Vagina (tissue), 2 donors: ENCODE measurements around the gene LPXN. TPM values are rescaled to one million over a fixed set of nuclear protein-coding genes. Genes with fewer than 3 reads are reported as not detected.

ENCODE experiments used
- DNase-seq, 2 donors: peaks; one replicate each; pipeline ENCODE4 v3.0.0-alpha.2; 2017; ENCODE audit errors: extremely low spot score in 2 of 2
- H3K27ac ChIP-seq: fragments of 200-600 bp; sonication (generic); one replicate; pipeline ENCODE4 v1.5.1; 2019
- H3K27me3 ChIP-seq: fragments of 200-600 bp; sonication (generic); one replicate; pipeline ENCODE4 v1.5.1; 2019
- H3K36me3 ChIP-seq, 2 donors: fragments of 200-600 bp; sonication (generic); one replicate each; pipeline ENCODE4 v1.5.1; 2017 to 2019
- H3K4me1 ChIP-seq: fragments of 200-600 bp; sonication (generic); one replicate; pipeline ENCODE4 v1.5.1; 2019
- H3K4me3 ChIP-seq, 2 donors: fragments of 200-600 bp; sonication (generic); 1 replicate in 1 of 2; 2 replicates in 1 of 2; pipeline ENCODE4 v1.5.1; 2016 to 2019
- H3K9me3 ChIP-seq: fragments of 200-600 bp; sonication (generic); one replicate; pipeline ENCODE4 v1.5.1; 2019
- POLR2A ChIP-seq, 2 donors: fragments of 450-650 bp; IDR thresholded peaks; one replicate each; pipeline ENCODE4 v1.6.1; 2017; ENCODE audit warnings: antibody characterized with exemption in 2 of 2, mild to moderate bottlenecking in 2 of 2, moderate library complexity in 2 of 2
- POLR2AphosphoS5 ChIP-seq, 2 donors: sonication (generic); formaldehyde crosslinking; IDR thresholded peaks; one replicate each; pipeline ENCODE4 v1.9.0; 2017; ENCODE audit warnings: antibody characterized with exemption in 2 of 2, mild to moderate bottlenecking in 2 of 2, low read depth in 1 of 2; ENCODE audit not compliant: insufficient read depth in 1 of 2
- intact Hi-C: fragments of 100-400 bp; cut with DNase I; formaldehyde crosslinking; loops from one replicate; pipeline ENCODE4 v1.15.1; 2023
- total RNA-seq: library from RNA; depleted of rRNA; stranded (reverse); fragments of >200 nt; gene quantifications from one replicate; pipeline ENCODE4 v1.2.3, GENCODE V29; 2016
- TF ChIP-seq, protein P1 (sequence below), 3 experiments: fragments of 450-650 bp in 2 of 3; fragments of 200-600 bp in 1 of 3; sonication (generic) in 1 of 3; IDR thresholded peaks; one replicate each; pipeline ENCODE4 v1.5.1; 2017 to 2019; ENCODE audit warnings: antibody characterized with exemption in 3 of 3, mild to moderate bottlenecking in 2 of 3, moderate library complexity in 2 of 3

LPXN gene
- total RNA-seq, 1 donor from 2014 or later: 24.3 TPM

DNA sequence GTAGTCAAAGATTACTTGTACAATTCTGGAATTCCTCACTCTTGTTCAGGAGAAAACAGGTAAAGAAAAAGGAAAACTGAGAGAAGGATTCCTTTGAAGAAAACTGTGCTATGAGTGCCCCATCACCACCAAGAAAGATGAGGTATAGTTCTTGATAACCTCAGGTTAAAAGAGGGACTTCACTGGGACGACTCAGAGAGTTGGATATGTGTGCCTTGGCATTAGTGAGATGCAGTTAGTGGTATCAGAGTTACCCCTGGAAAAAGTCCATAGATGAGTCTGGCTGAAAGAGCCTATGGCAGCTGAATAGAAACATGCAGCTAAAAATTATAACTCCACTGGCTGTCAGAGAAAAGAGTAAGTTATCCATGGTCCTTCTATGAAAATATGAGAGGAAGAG is 28.8 kb downstream of the LPXN start:
- no peak for TF ChIP-seq POLR2AphosphoS5 (IDR thresholded peaks at IDR 0.05; ENCODE audit: insufficient read depth in 1 of 2, low read depth in 1 of 2)
- TF ChIP-seq POLR2A (IDR thresholded peaks at IDR 0.05): no peak
- intact Hi-C loops: no loop called here
- no peak for DNase-seq
- Histone ChIP-seq H3K36me3 (peaks cover 8 to 51% of the 10 kb centered on the region in 2 donors), H3K9me3 (no peaks in the 10 kb centered on the region), H3K4me3 (no peak overlapping the region), H3K27ac (no peak overlapping the region), H3K27me3 (no peaks in the 10 kb centered on the region), H3K4me1 (no peaks in the 10 kb centered on the region)

DNA sequence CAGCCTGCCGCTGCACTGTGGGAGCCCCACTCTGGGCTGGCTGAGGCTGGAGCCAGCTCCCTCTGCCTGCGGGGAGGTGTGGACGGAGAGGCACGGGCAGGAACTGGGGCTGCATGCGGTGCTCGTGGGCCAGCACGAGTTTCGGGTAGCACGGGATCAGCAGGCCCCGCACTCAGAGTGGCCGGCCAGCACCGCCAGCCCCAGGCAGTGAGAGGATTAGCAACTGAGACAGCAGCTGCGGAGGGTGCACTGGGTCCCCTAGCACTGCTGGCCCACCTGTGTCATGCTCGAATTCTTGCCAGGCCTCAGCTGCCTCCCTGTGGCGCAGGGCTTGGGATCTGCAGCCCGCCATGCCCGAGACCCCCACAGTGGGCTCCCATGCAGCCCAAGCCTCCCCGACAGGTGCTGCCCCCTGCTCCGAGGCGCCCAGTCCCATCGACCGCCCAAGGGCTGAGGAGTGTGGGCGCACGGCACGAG is 43.8 kb downstream of the LPXN start:
- H3K27me3 ChIP-seq: no peaks in the 10 kb centered on the region
- peaks cover 0 to 18% of the 10 kb centered on the region in 2 donors for H3K36me3 ChIP-seq
- H3K27ac ChIP-seq: no peak overlapping the region
- no peaks in the 10 kb centered on the region for H3K9me3 ChIP-seq
- no peak for DNase-seq
- no peak for TF ChIP-seq POLR2AphosphoS5 (IDR thresholded peaks at IDR 0.05; ENCODE audit: insufficient read depth in 1 of 2, low read depth in 1 of 2)
- H3K4me1 ChIP-seq: no peaks in the 10 kb centered on the region
- no peak overlapping the region for H3K4me3 ChIP-seq
- intact Hi-C loops: no loop called here

DNA sequence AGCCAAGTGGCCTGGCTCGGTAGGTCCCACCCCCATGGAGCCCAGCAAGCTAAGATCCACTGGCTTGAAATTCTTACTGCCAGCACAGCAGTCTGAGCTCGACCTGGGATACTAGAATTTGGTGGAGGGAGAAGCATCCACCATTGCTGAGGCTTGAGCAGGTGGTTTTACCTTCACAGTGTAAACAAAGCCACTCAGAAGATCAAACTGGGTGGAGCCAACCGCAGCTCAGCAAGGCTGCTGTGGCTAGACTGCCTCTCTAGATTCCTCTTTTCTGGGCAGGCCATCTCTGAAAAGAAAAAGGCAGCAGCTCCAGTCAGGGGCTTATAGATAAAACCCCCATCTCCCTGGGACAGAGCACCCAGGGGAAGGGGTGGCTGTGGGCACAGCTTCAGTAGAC is 45.4 kb downstream of the LPXN start:
- Histone ChIP-seq H3K36me3 (peaks cover 0 to 19% of the 10 kb centered on the region in 2 donors), H3K9me3 (no peaks in the 10 kb centered on the region), H3K4me3 (no peak overlapping the region), H3K27ac (no peak overlapping the region), H3K4me1 (no peaks in the 10 kb centered on the region), H3K27me3 (no peaks in the 10 kb centered on the region)
- no peak for DNase-seq
- intact Hi-C loops: no loop called here
- TF ChIP-seq POLR2A (IDR thresholded peaks at IDR 0.05): no peak
- TF ChIP-seq POLR2AphosphoS5 (IDR thresholded peaks at IDR 0.05; ENCODE audit: insufficient read depth in 1 of 2, low read depth in 1 of 2): no peak
- TF ChIP-seq, protein P1, sequence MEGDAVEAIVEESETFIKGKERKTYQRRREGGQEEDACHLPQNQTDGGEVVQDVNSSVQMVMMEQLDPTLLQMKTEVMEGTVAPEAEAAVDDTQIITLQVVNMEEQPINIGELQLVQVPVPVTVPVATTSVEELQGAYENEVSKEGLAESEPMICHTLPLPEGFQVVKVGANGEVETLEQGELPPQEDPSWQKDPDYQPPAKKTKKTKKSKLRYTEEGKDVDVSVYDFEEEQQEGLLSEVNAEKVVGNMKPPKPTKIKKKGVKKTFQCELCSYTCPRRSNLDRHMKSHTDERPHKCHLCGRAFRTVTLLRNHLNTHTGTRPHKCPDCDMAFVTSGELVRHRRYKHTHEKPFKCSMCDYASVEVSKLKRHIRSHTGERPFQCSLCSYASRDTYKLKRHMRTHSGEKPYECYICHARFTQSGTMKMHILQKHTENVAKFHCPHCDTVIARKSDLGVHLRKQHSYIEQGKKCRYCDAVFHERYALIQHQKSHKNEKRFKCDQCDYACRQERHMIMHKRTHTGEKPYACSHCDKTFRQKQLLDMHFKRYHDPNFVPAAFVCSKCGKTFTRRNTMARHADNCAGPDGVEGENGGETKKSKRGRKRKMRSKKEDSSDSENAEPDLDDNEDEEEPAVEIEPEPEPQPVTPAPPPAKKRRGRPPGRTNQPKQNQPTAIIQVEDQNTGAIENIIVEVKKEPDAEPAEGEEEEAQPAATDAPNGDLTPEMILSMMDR (IDR thresholded peaks at IDR 0.05): no peak

DNA sequence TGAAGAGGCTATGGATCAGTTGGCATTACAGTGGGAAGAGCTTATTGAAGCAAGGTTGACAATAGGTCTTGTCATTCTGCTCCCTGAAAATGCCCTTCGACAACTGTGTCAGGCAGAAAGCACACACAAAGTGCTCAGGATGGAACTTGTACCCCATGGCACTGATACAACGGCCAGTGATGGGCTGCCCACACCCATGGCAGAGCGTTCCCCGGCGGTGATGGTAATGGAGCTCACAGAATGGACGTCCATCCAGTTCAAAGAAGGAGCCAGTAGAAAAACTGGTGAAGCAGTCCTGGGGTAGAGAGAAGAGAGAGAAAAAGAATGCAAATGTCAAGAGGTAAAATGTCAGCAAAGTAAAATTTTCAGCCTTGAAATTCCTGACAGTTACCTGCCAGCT is 48.2 kb downstream of the LPXN start:
- Histone ChIP-seq H3K27ac (no peak overlapping the region), H3K9me3 (no peaks in the 10 kb centered on the region), H3K4me3 (no peak overlapping the region), H3K36me3 (peaks cover 0 to 19% of the 10 kb centered on the region in 2 donors), H3K4me1 (no peaks in the 10 kb centered on the region), H3K27me3 (no peaks in the 10 kb centered on the region)
- DNase-seq: no peak
- intact Hi-C loops: no loop called here
- no peak for TF ChIP-seq POLR2A (IDR thresholded peaks at IDR 0.05)
- no peak for TF ChIP-seq POLR2AphosphoS5 (IDR thresholded peaks at IDR 0.05; ENCODE audit: insufficient read depth in 1 of 2, low read depth in 1 of 2)
- TF ChIP-seq, protein P1 (IDR thresholded peaks at IDR 0.05): no peak

DNA sequence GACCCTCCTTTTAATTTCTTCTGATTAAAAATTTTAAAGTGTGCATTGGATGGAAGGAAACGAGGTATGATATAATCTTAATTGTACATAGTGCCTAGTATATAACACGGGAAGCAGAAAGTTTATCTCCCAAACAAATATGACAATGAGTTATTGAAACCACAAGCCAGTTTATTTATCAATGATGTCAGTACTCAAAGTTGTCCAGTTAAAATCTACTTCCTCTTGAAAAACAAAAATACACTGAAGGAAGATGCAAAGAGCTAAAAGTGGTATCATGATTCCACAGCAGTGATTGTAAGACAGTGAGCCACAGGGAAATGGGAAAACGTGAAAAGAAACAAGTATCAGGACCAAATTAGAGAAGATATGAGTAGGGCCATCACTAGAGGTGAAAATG is 48.9 kb downstream of the LPXN start:
- Histone ChIP-seq H3K27me3 (no peaks in the 10 kb centered on the region), H3K9me3 (no peaks in the 10 kb centered on the region), H3K27ac (no peak overlapping the region), H3K4me3 (no peak overlapping the region), H3K4me1 (no peaks in the 10 kb centered on the region), H3K36me3 (peaks cover 0 to 14% of the 10 kb centered on the region in 2 donors)
- intact Hi-C loops: no loop called here
- no peak for TF ChIP-seq POLR2AphosphoS5 (IDR thresholded peaks at IDR 0.05; ENCODE audit: insufficient read depth in 1 of 2, low read depth in 1 of 2)
- TF ChIP-seq POLR2A (IDR thresholded peaks at IDR 0.05): no peak
- TF ChIP-seq, protein P1 (IDR thresholded peaks at IDR 0.05): no peak
- no peak for DNase-seq

DNA sequence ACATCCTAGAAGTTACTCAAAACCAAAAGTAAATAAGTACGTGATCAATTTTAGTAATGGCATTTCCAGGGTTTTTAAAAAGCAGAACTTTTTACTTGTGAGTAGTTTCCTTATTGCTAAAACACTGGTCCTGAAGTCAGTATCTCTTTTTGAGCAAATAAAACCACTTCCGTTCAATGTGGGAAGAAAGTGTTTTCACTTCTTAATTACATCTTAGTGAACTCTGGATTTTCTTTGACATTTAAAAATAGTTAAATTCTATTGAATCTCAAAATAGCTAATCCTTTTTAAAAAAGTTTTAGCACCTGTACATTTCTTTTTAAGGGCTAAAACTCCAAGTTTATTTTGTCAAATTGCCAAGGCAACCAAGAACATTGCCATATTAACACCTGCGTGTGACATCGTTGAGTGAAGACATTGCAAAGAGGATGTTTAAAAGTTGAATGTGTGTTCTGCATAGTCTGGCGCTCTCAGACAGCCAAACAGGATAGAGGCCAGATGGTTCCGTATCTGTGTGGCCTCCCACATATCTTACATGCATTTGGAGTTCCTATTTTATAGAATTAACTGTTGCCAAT is 50.5 kb downstream of the LPXN start:
- no peak for DNase-seq
- H3K27me3 ChIP-seq: no peaks in the 10 kb centered on the region
- peaks cover 0 to 14% of the 10 kb centered on the region in 2 donors for H3K36me3 ChIP-seq
- H3K27ac ChIP-seq: no peak overlapping the region
- no peak overlapping the region for H3K4me3 ChIP-seq
- intact Hi-C loops: no loop called here
- TF ChIP-seq POLR2A (IDR thresholded peaks at IDR 0.05) (no peak), POLR2AphosphoS5 (IDR thresholded peaks at IDR 0.05; ENCODE audit: insufficient read depth in 1 of 2, low read depth in 1 of 2) (no peak)
- TF ChIP-seq, protein P1 (IDR thresholded peaks at IDR 0.05): no peak
- no peaks in the 10 kb centered on the region for H3K4me1 ChIP-seq
- H3K9me3 ChIP-seq: no peaks in the 10 kb centered on the region
